ENCODE measurements around the gene FBLN1. TPM values are rescaled to one million over a fixed set of nuclear protein-coding genes. Genes with fewer than 3 reads are reported as not detected.
A peak's percentile ranks its signal among the peaks of the same experiment; 100 is the strongest.

The FBLN1 gene
- total RNA-seq, 1 experiment from 2014 or later = 28.6 TPM

- H3K27me3 Mint-ChIP-seq (ENCODE audit: unreplicated experiment) = peaks cover 31% of the 10 kb centered on the region
- TF ChIP-seq, protein P1, sequence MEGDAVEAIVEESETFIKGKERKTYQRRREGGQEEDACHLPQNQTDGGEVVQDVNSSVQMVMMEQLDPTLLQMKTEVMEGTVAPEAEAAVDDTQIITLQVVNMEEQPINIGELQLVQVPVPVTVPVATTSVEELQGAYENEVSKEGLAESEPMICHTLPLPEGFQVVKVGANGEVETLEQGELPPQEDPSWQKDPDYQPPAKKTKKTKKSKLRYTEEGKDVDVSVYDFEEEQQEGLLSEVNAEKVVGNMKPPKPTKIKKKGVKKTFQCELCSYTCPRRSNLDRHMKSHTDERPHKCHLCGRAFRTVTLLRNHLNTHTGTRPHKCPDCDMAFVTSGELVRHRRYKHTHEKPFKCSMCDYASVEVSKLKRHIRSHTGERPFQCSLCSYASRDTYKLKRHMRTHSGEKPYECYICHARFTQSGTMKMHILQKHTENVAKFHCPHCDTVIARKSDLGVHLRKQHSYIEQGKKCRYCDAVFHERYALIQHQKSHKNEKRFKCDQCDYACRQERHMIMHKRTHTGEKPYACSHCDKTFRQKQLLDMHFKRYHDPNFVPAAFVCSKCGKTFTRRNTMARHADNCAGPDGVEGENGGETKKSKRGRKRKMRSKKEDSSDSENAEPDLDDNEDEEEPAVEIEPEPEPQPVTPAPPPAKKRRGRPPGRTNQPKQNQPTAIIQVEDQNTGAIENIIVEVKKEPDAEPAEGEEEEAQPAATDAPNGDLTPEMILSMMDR (IDR thresholded peaks at IDR 0.05; ENCODE audit: unreplicated experiment) = no peak
- intact Hi-C loops (cut with micrococcal nuclease; ENCODE audit: unreplicated experiment) = no loop called here
- no TSS peak for BruUV-seq (replicated peaks)
- DNase-seq = no peak
- H3K9me3 Mint-ChIP-seq (ENCODE audit: low read depth, unreplicated experiment) = peaks cover 2% of the 10 kb centered on the region
- H3K36me3 Mint-ChIP-seq (ENCODE audit: insufficient read depth, unreplicated experiment) = no peaks in the 10 kb centered on the region
- H3K4me1 Mint-ChIP-seq (ENCODE audit: low read depth, unreplicated experiment) = no peaks in the 10 kb centered on the region
- no peak overlapping the region for H3K27ac Mint-ChIP-seq (ENCODE audit: unreplicated experiment)
- no peak overlapping the region for H3K4me3 Mint-ChIP-seq (ENCODE audit: low read depth, unreplicated experiment)
- CTCF ChIA-PET = no interaction called here
These were observed 63.3 kb downstream of the FBLN1 start for GRCh38 chr22:45565973-45566372.

DNA sequence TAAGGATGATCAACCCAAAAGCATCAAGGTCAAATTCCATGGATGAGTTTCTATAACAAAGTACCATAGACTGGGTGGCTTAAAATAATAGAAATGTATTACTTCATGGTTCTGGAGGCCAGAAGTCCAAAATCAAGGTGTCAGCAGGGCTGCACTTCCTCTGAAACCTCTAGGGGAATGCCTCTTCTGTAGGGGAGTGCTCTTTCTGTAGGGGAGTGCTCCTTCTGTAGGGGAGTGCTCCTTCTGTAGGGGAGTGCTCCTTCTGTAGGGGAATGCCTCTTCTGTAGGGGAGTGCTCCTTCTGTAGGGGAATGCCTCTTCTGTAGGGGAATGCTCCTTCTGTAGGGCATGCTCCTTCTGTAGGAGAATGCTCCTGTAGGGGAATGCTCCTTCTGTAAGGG lies 65.5 kb downstream of the FBLN1 start:
- H3K36me3 Mint-ChIP-seq (ENCODE audit: insufficient read depth, unreplicated experiment) = peaks cover 5% of the 10 kb centered on the region

GRCh38 chr22:45571089-45571488 lies 68.4 kb downstream of the FBLN1 start:
- Mint-ChIP-seq H3K27ac (ENCODE audit: unreplicated experiment) (no peak overlapping the region), H3K27me3 (ENCODE audit: unreplicated experiment) (peaks cover 20% of the 10 kb centered on the region), H3K9me3 (ENCODE audit: low read depth, unreplicated experiment) (peaks cover 2% of the 10 kb centered on the region), H3K4me1 (ENCODE audit: low read depth, unreplicated experiment) (peaks cover 7% of the 10 kb centered on the region), H3K4me3 (ENCODE audit: low read depth, unreplicated experiment) (no peak overlapping the region), H3K36me3 (ENCODE audit: insufficient read depth, unreplicated experiment) (peaks cover 5% of the 10 kb centered on the region)
- CTCF ChIA-PET = no interaction called here
- TF ChIP-seq, protein P1 (IDR thresholded peaks at IDR 0.05; ENCODE audit: unreplicated experiment) = no peak
- intact Hi-C loops (cut with micrococcal nuclease; ENCODE audit: unreplicated experiment) = loop anchor here (10.0 kb wide), 1 partner anchor 294 kb away; no protein-coding TSS in a partner anchor
- BruUV-seq (replicated peaks) = no TSS peak
- DNase-seq = no peak

More for the DNA sequence above, 65.5 kb downstream of the FBLN1 start:
- intact Hi-C loops (cut with micrococcal nuclease; ENCODE audit: unreplicated experiment) = no loop called here
- no peak for DNase-seq
- H3K27ac Mint-ChIP-seq (ENCODE audit: unreplicated experiment) = no peak overlapping the region
- peaks cover 7% of the 10 kb centered on the region for H3K4me1 Mint-ChIP-seq (ENCODE audit: low read depth, unreplicated experiment)
- H3K27me3 Mint-ChIP-seq (ENCODE audit: unreplicated experiment) = peaks cover 31% of the 10 kb centered on the region
- CTCF ChIA-PET = no interaction called here
- BruUV-seq (replicated peaks) = no TSS peak
- H3K9me3 Mint-ChIP-seq (ENCODE audit: low read depth, unreplicated experiment) = peaks cover 2% of the 10 kb centered on the region
- TF ChIP-seq, protein P1 (IDR thresholded peaks at IDR 0.05; ENCODE audit: unreplicated experiment) = no peak
- H3K4me3 Mint-ChIP-seq (ENCODE audit: low read depth, unreplicated experiment) = no peak overlapping the region

GRCh38 chr22:45572444-45572843 lies 69.8 kb downstream of the FBLN1 start:
- peak; percentile 41 for DNase-seq
- Mint-ChIP-seq H3K4me1 (ENCODE audit: low read depth, unreplicated experiment) (peaks cover 7% of the 10 kb centered on the region), H3K9me3 (ENCODE audit: low read depth, unreplicated experiment) (peaks cover 2% of the 10 kb centered on the region), H3K27me3 (ENCODE audit: unreplicated experiment) (peaks cover 10% of the 10 kb centered on the region), H3K4me3 (ENCODE audit: low read depth, unreplicated experiment) (no peak overlapping the region), H3K36me3 (ENCODE audit: insufficient read depth, unreplicated experiment) (peaks cover 5% of the 10 kb centered on the region), H3K27ac (ENCODE audit: unreplicated experiment) (no peak overlapping the region)
- intact Hi-C loops (cut with micrococcal nuclease; ENCODE audit: unreplicated experiment) = loop anchor here (10.0 kb wide), 1 partner anchor 292 kb away; no protein-coding TSS in a partner anchor
- TF ChIP-seq, protein P1 (IDR thresholded peaks at IDR 0.05; ENCODE audit: unreplicated experiment) = no peak
- BruUV-seq (replicated peaks) = no TSS peak
- CTCF ChIA-PET = no interaction called here
